HL-60 (cell line): ENCODE data around the gene RIN1.

Experiments used
- GABPA ChIP-seq: IDR thresholded peaks from 2 replicates; pipeline ENCODE4 v1.6.1; 2012; ENCODE audit warnings: low read depth
- POLR2AphosphoS5 ChIP-seq: IDR thresholded peaks from 2 replicates; pipeline ENCODE4 v1.6.1; 2012; ENCODE audit warnings: low read depth
- SPI1 ChIP-seq: IDR thresholded peaks from 2 replicates; pipeline ENCODE4 v1.6.1; 2012; ENCODE audit warnings: low read depth, mild to moderate bottlenecking, borderline replicate concordance
- TF ChIP-seq, protein P1 (sequence below): IDR thresholded peaks from 2 replicates; pipeline ENCODE4 v1.6.1; 2012; ENCODE audit warnings: low read depth; ENCODE audit not compliant: insufficient replicate concordance
- TF ChIP-seq, protein P2 (sequence below): IDR thresholded peaks from one replicate; pipeline ENCODE4 v1.5.1; 2011; ENCODE audit warnings: low read length, control low read depth, inconsistent platforms; ENCODE audit not compliant: insufficient read depth

DNA sequence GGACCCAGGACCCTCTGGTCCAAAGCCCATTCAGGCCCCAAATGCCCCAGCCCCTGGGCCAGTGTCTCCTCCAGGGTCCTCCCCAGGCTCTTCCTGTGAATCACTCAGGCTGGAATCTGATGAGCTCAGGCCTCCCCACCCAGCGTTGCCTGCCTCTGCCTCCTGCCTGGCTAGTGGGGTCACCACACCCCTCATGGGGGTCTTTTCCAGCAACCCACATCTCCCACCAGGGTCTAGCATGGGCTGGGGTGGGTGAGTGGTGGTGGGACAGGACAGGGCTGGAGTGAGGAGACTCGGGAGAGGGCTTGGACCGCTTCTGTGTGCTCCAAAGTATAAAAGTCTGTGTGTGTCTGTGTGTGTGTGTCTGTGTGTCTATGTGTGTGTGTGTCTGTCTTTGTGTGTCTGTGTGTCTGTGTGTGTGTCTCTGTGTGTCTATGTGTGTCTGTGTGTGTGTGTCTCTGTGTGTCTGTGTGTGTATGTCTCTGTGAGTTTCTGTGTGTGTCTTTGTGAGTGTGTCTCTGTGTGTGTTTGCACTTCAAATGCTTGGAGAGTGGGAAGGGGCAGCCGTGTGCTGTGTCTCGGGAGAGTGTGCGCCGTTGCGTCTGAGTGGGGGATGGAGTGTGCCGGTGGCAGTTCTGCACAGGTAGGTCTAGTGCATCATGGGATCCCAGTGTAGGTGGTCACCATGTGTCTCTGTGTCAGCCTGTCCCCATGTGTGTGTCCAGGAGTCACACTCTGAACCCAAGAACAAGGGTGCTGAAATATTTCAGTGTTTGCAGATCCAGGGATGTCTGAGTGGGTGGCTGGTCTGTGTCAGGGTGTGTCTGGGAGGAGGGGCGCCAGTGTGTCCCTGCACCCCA, 8.8 kb downstream of the RIN1 start:
- TF ChIP-seq POLR2AphosphoS5 (no peak), SPI1 (no peak), GABPA (no peak)
- TF ChIP-seq, protein P1, sequence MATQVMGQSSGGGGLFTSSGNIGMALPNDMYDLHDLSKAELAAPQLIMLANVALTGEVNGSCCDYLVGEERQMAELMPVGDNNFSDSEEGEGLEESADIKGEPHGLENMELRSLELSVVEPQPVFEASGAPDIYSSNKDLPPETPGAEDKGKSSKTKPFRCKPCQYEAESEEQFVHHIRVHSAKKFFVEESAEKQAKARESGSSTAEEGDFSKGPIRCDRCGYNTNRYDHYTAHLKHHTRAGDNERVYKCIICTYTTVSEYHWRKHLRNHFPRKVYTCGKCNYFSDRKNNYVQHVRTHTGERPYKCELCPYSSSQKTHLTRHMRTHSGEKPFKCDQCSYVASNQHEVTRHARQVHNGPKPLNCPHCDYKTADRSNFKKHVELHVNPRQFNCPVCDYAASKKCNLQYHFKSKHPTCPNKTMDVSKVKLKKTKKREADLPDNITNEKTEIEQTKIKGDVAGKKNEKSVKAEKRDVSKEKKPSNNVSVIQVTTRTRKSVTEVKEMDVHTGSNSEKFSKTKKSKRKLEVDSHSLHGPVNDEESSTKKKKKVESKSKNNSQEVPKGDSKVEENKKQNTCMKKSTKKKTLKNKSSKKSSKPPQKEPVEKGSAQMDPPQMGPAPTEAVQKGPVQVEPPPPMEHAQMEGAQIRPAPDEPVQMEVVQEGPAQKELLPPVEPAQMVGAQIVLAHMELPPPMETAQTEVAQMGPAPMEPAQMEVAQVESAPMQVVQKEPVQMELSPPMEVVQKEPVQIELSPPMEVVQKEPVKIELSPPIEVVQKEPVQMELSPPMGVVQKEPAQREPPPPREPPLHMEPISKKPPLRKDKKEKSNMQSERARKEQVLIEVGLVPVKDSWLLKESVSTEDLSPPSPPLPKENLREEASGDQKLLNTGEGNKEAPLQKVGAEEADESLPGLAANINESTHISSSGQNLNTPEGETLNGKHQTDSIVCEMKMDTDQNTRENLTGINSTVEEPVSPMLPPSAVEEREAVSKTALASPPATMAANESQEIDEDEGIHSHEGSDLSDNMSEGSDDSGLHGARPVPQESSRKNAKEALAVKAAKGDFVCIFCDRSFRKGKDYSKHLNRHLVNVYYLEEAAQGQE, result no peak
- TF ChIP-seq, protein P2, sequence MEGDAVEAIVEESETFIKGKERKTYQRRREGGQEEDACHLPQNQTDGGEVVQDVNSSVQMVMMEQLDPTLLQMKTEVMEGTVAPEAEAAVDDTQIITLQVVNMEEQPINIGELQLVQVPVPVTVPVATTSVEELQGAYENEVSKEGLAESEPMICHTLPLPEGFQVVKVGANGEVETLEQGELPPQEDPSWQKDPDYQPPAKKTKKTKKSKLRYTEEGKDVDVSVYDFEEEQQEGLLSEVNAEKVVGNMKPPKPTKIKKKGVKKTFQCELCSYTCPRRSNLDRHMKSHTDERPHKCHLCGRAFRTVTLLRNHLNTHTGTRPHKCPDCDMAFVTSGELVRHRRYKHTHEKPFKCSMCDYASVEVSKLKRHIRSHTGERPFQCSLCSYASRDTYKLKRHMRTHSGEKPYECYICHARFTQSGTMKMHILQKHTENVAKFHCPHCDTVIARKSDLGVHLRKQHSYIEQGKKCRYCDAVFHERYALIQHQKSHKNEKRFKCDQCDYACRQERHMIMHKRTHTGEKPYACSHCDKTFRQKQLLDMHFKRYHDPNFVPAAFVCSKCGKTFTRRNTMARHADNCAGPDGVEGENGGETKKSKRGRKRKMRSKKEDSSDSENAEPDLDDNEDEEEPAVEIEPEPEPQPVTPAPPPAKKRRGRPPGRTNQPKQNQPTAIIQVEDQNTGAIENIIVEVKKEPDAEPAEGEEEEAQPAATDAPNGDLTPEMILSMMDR, result no peak
